Sigmoid colon (tissue), 7 donors: Measurements from ENCODE around the gene MRGPRX2. TPM values are rescaled to one million over a fixed set of nuclear protein-coding genes. Genes with fewer than 3 reads are reported as not detected.

Experiments
- DNase-seq: peaks from one replicate; pipeline ENCODE4 v3.0.0-alpha.2; 2019
- H3K27ac ChIP-seq, 4 donors: fragments of 200-600 bp; sonication (generic); one replicate each; pipeline ENCODE4 v1.5.1; 2016 to 2019; ENCODE audit warnings: mild to moderate bottlenecking in 1 of 4
- H3K27me3 ChIP-seq, 3 donors: fragments of 200-600 bp; sonication (generic); one replicate each; pipeline ENCODE4 v1.5.1; 2019; ENCODE audit warnings: mild to moderate bottlenecking in 1 of 3
- H3K36me3 ChIP-seq, 4 donors: fragments of 200-600 bp; sonication (generic); one replicate each; pipeline ENCODE4 v1.5.1; 2016 to 2019
- H3K4me1 ChIP-seq, 4 donors: fragments of 200-600 bp; sonication (generic); one replicate each; pipeline ENCODE4 v1.5.1; 2017 to 2019
- H3K4me3 ChIP-seq, 4 donors: fragments of 200-600 bp; sonication (generic); one replicate each; pipeline ENCODE4 v1.5.1; 2017 to 2019; ENCODE audit warnings: mild to moderate bottlenecking in 2 of 4, moderate library complexity in 1 of 4
- H3K9me3 ChIP-seq, 4 donors: fragments of 200-600 bp in 3 of 4; sonication (generic) in 3 of 4; one replicate each; pipeline versions ENCODE4 v1.5.1 to v1.6.1; 2013 to 2019
- CTCF ChIP-seq, 4 experiments: fragments of 450-650 bp in 3 of 4; fragments of 200-600 bp in 1 of 4; IDR thresholded peaks; one replicate each; pipeline ENCODE4 v1.5.1; 2016 to 2019; ENCODE audit warnings: antibody characterized with exemption in 4 of 4, mild to moderate bottlenecking in 3 of 4, moderate library complexity in 2 of 4
- EP300 ChIP-seq, 4 donors: sonication (generic); formaldehyde crosslinking; IDR thresholded peaks; one replicate each; pipeline ENCODE4 v1.6.1; 2017; ENCODE audit warnings: antibody characterized with exemption in 4 of 4
- POLR2A ChIP-seq, 2 donors: fragments of 450-650 bp; IDR thresholded peaks; one replicate each; pipeline ENCODE4 v1.6.1; 2016; ENCODE audit warnings: antibody characterized with exemption in 2 of 2, mild to moderate bottlenecking in 2 of 2, moderate library complexity in 2 of 2
- POLR2AphosphoS5 ChIP-seq, 4 donors: sonication (generic); formaldehyde crosslinking; IDR thresholded peaks; one replicate each; pipeline ENCODE4 v1.6.1; 2017; ENCODE audit warnings: antibody characterized with exemption in 4 of 4
- WGBS, 2 donors: extraction: QIAGEN DNeasy Blood & Tissue Kit; methylation state at CpG; one replicate each; pipeline ENCODE4 v1.1.7; 2013; 5-methylcytosine and 5-hydroxymethylcytosine counted together
- intact Hi-C: fragments of 100-400 bp; cut with DNase I; formaldehyde crosslinking; loops from one replicate; pipeline ENCODE4 v1.15.1; 2023
- polyA plus RNA-seq, 3 donors: library from polyadenylated mRNA; stranded (reverse); fragments of 200-250 nt; gene quantifications; one replicate each; pipeline ENCODE4 v1.2.3, GENCODE V29; 2013
- total RNA-seq, 4 donors: library from RNA; depleted of rRNA; stranded (reverse); fragments of >200 nt; gene quantifications; one replicate each; pipeline ENCODE4 v1.1.0, GENCODE V29; 2016
- donor health status: healthy with polysubstance abuse.
- donor health status: Bipolar disorder and iron deficiency.
- donor health status: healthy.

Gene MRGPRX2
- total and polyA plus RNA-seq, 7 donors = not detected

- Histone ChIP-seq H3K27me3 (no peaks in the 10 kb centered on the region), H3K4me1 (no peaks in the 10 kb centered on the region), H3K4me3 (no peak overlapping the region), H3K27ac (no peak overlapping the region), H3K9me3 (no peaks in the 10 kb centered on the region), H3K36me3 (no peaks in the 10 kb centered on the region)
- intact Hi-C loops = no loop called here
- 42 to 63% methylated on average over 2 of the region's 2 CpGs for WGBS, 2 donors
- no peak for DNase-seq
- TF ChIP-seq POLR2A (IDR thresholded peaks at IDR 0.05) = no peak
- no peak for TF ChIP-seq CTCF (IDR thresholded peaks at IDR 0.05)
- TF ChIP-seq POLR2AphosphoS5 (IDR thresholded peaks at IDR 0.05) = no peak
- no peak for TF ChIP-seq EP300 (IDR thresholded peaks at IDR 0.05)
Observed at GRCh38 chr11:19032990-19033389, 27.5 kb downstream of the MRGPRX2 start.

- DNase-seq = no peak
- no peaks in the 10 kb centered on the region for H3K4me1 ChIP-seq
- H3K36me3 ChIP-seq = no peaks in the 10 kb centered on the region
- intact Hi-C loops = no loop called here
- H3K27me3 ChIP-seq = no peaks in the 10 kb centered on the region
- TF ChIP-seq POLR2AphosphoS5 (IDR thresholded peaks at IDR 0.05) = no peak
- TF ChIP-seq CTCF (IDR thresholded peaks at IDR 0.05) = no peak
- no peak for TF ChIP-seq POLR2A (IDR thresholded peaks at IDR 0.05)
- H3K4me3 ChIP-seq = no peak overlapping the region
- H3K9me3 ChIP-seq = no peaks in the 10 kb centered on the region
- H3K27ac ChIP-seq = no peak overlapping the region
- 54 to 81% methylated on average over 2 of the region's 2 CpGs for WGBS, 2 donors
Observed at GRCh38 chr11:19027829-19028595, 32.5 kb downstream of the MRGPRX2 start.

GRCh38 chr11:19026862-19027261 lies 33.7 kb downstream of the MRGPRX2 start:
- intact Hi-C loops = no loop called here
- no peaks in the 10 kb centered on the region for H3K27me3 ChIP-seq
- WGBS, 2 donors = 89 to 94% methylated on average over 2 of the region's 2 CpGs

GRCh38 chr11:19025481-19026406 lies 34.8 kb downstream of the MRGPRX2 start:
- H3K27ac ChIP-seq = no peak overlapping the region
- no peaks in the 10 kb centered on the region for H3K9me3 ChIP-seq
- H3K27me3 ChIP-seq = no peaks in the 10 kb centered on the region
- no peak for DNase-seq
- H3K4me1 ChIP-seq = no peaks in the 10 kb centered on the region
- 27 to 28% methylated on average over 5 of the region's 5 CpGs for whole genome bisulfite sequencing, 2 donors
- H3K4me3 ChIP-seq = no peak overlapping the region
- no peak for TF ChIP-seq POLR2AphosphoS5 (IDR thresholded peaks at IDR 0.05)
- no peak for TF ChIP-seq POLR2A (IDR thresholded peaks at IDR 0.05)
- no peak for TF ChIP-seq EP300 (IDR thresholded peaks at IDR 0.05)
- no peak for TF ChIP-seq CTCF (IDR thresholded peaks at IDR 0.05)
- H3K36me3 ChIP-seq = no peaks in the 10 kb centered on the region
- intact Hi-C loops = no loop called here

More at GRCh38 chr11:19026862-19027261, 33.7 kb downstream of the MRGPRX2 start:
- no peak overlapping the region for H3K27ac ChIP-seq
- DNase-seq = no peak
- no peak overlapping the region for H3K4me3 ChIP-seq
- no peaks in the 10 kb centered on the region for H3K4me1 ChIP-seq
- no peaks in the 10 kb centered on the region for H3K36me3 ChIP-seq
- H3K9me3 ChIP-seq = no peaks in the 10 kb centered on the region
- TF ChIP-seq POLR2AphosphoS5 (IDR thresholded peaks at IDR 0.05) (no peak), CTCF (IDR thresholded peaks at IDR 0.05) (no peak), POLR2A (IDR thresholded peaks at IDR 0.05) (no peak), EP300 (IDR thresholded peaks at IDR 0.05) (no peak)
